SK-N-SH (cell line): ENCODE measurements around the gene CYBRD1. TPM values are rescaled to one million over a fixed set of nuclear protein-coding genes. Genes with fewer than 3 reads are reported as not detected.

Experiments
- CTCF ChIA-PET: fragments of 300-600, 350-600 bp; formaldehyde crosslinking; extraction: SDS; loops from one replicate; lab custom pipeline; 2021; lab: Yijun Ruan, JAX
- POLR2A ChIA-PET: fragments of 350-600 bp; sonication (Branson Sonifier 250); formaldehyde crosslinking; extraction: SDS; loops from one replicate; lab custom pipeline; 2020; ENCODE audit warnings: antibody characterized with exemption, inconsistent platforms; lab: Yijun Ruan, JAX
- DNase-seq: peaks from one replicate; pipeline ENCODE4 v3.0.0; 2012
- H2AFZ ChIP-seq: fragments of 200-600 bp; sonication (generic); 2 replicates; pipeline ENCODE4 v1.8.1; 2016; ENCODE audit warnings: antibody characterized with exemption, mild to moderate bottlenecking, low read depth
- H3F3A ChIP-seq: fragments of 200-600 bp; sonication (generic); replicated peaks from 2 replicates; pipeline ENCODE3; 2016; ENCODE audit warnings: antibody characterized with exemption, mild to moderate bottlenecking; ENCODE audit not compliant: insufficient read depth
- H3K27ac ChIP-seq, 2 experiments: fragments of 200-500 bp in 1 of 2; fragments of 200-600 bp in 1 of 2; sonication (Bioruptor generic) in 1 of 2; sonication (generic), shearing (Covaris generic) in 1 of 2; 2 replicates each; pipeline versions ENCODE4 v1.5.1 to v1.6.1; 2014 to 2016; ENCODE audit warnings: low read depth in 2 of 2, inconsistent platforms in 1 of 2, low read length in 1 of 2, mild to moderate bottlenecking in 1 of 2, mixed read lengths in 1 of 2
- H3K27me3 ChIP-seq: fragments of 200-600 bp; sonication (generic), shearing (Covaris generic); 2 replicates; pipeline ENCODE4 v1.6.1; 2016; ENCODE audit warnings: mixed run types; ENCODE audit not compliant: insufficient read depth
- H3K36me3 ChIP-seq, 2 experiments: fragments of 200-500 bp in 1 of 2; fragments of 200-600 bp in 1 of 2; sonication (Bioruptor generic) in 1 of 2; sonication (generic) in 1 of 2; replicated peaks in 1 of 2; 2 replicates each; pipeline versions ENCODE3 to v1.5.1; 2014 to 2016; ENCODE audit warnings: low read length in 1 of 2, mild to moderate bottlenecking in 1 of 2; ENCODE audit not compliant: insufficient read depth in 2 of 2, control insufficient read depth in 1 of 2
- H3K4me1 ChIP-seq, 2 experiments: fragments of 200-500 bp in 1 of 2; fragments of 200-600 bp in 1 of 2; sonication (Bioruptor generic) in 1 of 2; sonication (generic), shearing (Covaris generic) in 1 of 2; 2 replicates each; pipeline versions ENCODE4 v1.5.1 to v1.6.1; 2014 to 2016; ENCODE audit warnings: low read depth in 1 of 2, low read length in 1 of 2, mixed run types in 1 of 2; ENCODE audit not compliant: insufficient read depth in 2 of 2, control insufficient read depth in 1 of 2
- H3K4me2 ChIP-seq: fragments of 200-600 bp; sonication (generic), shearing (Covaris generic); 2 replicates; pipeline ENCODE4 v1.6.1; 2017; ENCODE audit warnings: mixed run types
- H3K4me3 ChIP-seq, 2 experiments: fragments of 200-500 bp in 1 of 2; fragments of 200-600 bp in 1 of 2; sonication (Bioruptor generic) in 1 of 2; sonication (generic), shearing (Covaris generic) in 1 of 2; 2 replicates each; pipeline versions ENCODE4 v1.5.1 to v1.8.1; 2014 to 2016; ENCODE audit warnings: low read depth in 2 of 2, inconsistent platforms in 1 of 2, low read length in 1 of 2, mild to moderate bottlenecking in 1 of 2, mixed read lengths in 1 of 2, moderate library complexity in 1 of 2
- H3K79me2 ChIP-seq: fragments of 200-600 bp; sonication (generic); 2 replicates; pipeline ENCODE4 v1.8.1; 2017; ENCODE audit warnings: mild to moderate bottlenecking; ENCODE audit not compliant: insufficient read depth
- H3K9ac ChIP-seq: fragments of 200-600 bp; sonication (generic); 2 replicates; pipeline ENCODE4 v1.6.1; 2017; ENCODE audit warnings: mixed run types
- H3K9me2 ChIP-seq: fragments of 200-600 bp; sonication (generic); 2 replicates; pipeline ENCODE4 v1.6.1; 2017; ENCODE audit warnings: mixed run types
- H3K9me3 ChIP-seq: fragments of 200-600 bp; sonication (generic); 2 replicates; pipeline ENCODE4 v1.6.1; 2017; ENCODE audit warnings: mixed run types, mild to moderate bottlenecking, moderate library complexity
- H4K20me1 ChIP-seq: fragments of 200-600 bp; sonication (generic); 2 replicates; pipeline ENCODE4 v1.6.1; 2017; ENCODE audit warnings: mild to moderate bottlenecking, mixed run types; ENCODE audit not compliant: insufficient read depth
- CHD2 ChIP-seq: fragments of 150-350 bp; IDR thresholded peaks from 2 replicates; pipeline ENCODE4 v1.6.1; 2018; ENCODE audit warnings: low read length; ENCODE audit not compliant: partially characterized antibody
- ELF1 ChIP-seq: IDR thresholded peaks from 2 replicates; pipeline ENCODE4 v1.4.0; 2012
- EZH2phosphoT487 ChIP-seq: fragments of 200-600 bp; sonication (generic); IDR thresholded peaks from 2 replicates; pipeline ENCODE4 v1.6.1; 2017; ENCODE audit warnings: low read depth, mixed run types, mild to moderate bottlenecking, antibody characterized with exemption, moderate library complexity, borderline replicate concordance
- FOSL2 ChIP-seq: IDR thresholded peaks from 2 replicates; pipeline ENCODE4 v1.4.0; 2012; ENCODE audit warnings: low read depth, mild to moderate bottlenecking, moderate library complexity, borderline replicate concordance
- FOXJ3 ChIP-seq: sonication (generic); formaldehyde crosslinking; IDR thresholded peaks from 2 replicates; pipeline ENCODE4 v1.5.1; 2020; ENCODE audit warnings: mild to moderate bottlenecking, missing genetic modification reagents
- GABPA ChIP-seq: IDR thresholded peaks from 2 replicates; pipeline ENCODE4 v1.4.0; 2012; ENCODE audit warnings: low read depth, mild to moderate bottlenecking
- GATA2 ChIP-seq: sonication (generic); formaldehyde crosslinking; IDR thresholded peaks from 2 replicates; pipeline ENCODE4 v1.5.0; 2020; ENCODE audit warnings: mild to moderate bottlenecking, missing genetic modification reagents
- IRF3 ChIP-seq: fragments of 150-350 bp; IDR thresholded peaks from 2 replicates; pipeline ENCODE4 v1.6.1; 2016; ENCODE audit warnings: mild to moderate bottlenecking, low read depth, low read length
- JUND ChIP-seq: IDR thresholded peaks from 2 replicates; pipeline ENCODE4 v1.4.0; 2012
- MAX ChIP-seq: IDR thresholded peaks from 2 replicates; pipeline ENCODE4 v1.4.0; 2012; ENCODE audit warnings: low read depth
- MEF2A ChIP-seq: IDR thresholded peaks from 2 replicates; pipeline ENCODE4 v1.4.0; 2012; ENCODE audit warnings: low read depth, borderline replicate concordance
- NFIC ChIP-seq: IDR thresholded peaks from 2 replicates; pipeline ENCODE4 v1.4.0; 2012; ENCODE audit warnings: borderline replicate concordance
- NRF1 ChIP-seq: IDR thresholded peaks from 2 replicates; pipeline ENCODE4 v1.6.1; 2012; ENCODE audit warnings: low read depth, mild to moderate bottlenecking, low read length
- POLR2AphosphoS5 ChIP-seq: IDR thresholded peaks from 2 replicates; pipeline ENCODE4 v1.6.1; 2012; ENCODE audit warnings: low read depth, low read length
- RCOR1 ChIP-seq: fragments of 150-350 bp; IDR thresholded peaks from 2 replicates; pipeline ENCODE4 v1.6.1; 2017; ENCODE audit warnings: antibody characterized with exemption, low read length
- RFX5 ChIP-seq: IDR thresholded peaks from 2 replicates; pipeline ENCODE4 v1.6.1; 2012; ENCODE audit warnings: mild to moderate bottlenecking, improper control_type of control experiment, low read length
- RXRA ChIP-seq: IDR thresholded peaks from 2 replicates; pipeline ENCODE4 v1.4.0; 2012; ENCODE audit warnings: low read depth, mild to moderate bottlenecking, borderline replicate concordance
- TAF1 ChIP-seq: IDR thresholded peaks from 2 replicates; pipeline ENCODE4 v1.6.1; 2012; ENCODE audit warnings: low read depth, mild to moderate bottlenecking, low read length, moderate library complexity, borderline replicate concordance
- TCF12 ChIP-seq: IDR thresholded peaks from 2 replicates; pipeline ENCODE4 v1.4.0; 2012
- TEAD4 ChIP-seq: IDR thresholded peaks from 2 replicates; pipeline ENCODE4 v1.4.0; 2012; ENCODE audit warnings: mild to moderate bottlenecking, borderline replicate concordance; ENCODE audit not compliant: insufficient read depth
- USF2 ChIP-seq: fragments of 150-350 bp; IDR thresholded peaks from 2 replicates; pipeline ENCODE4 v1.6.1; 2017; ENCODE audit warnings: antibody characterized with exemption, low read length, low read depth, borderline replicate concordance
- YY1 ChIP-seq: IDR thresholded peaks from 2 replicates; pipeline ENCODE4 v1.4.0; 2012; ENCODE audit warnings: low read depth, mild to moderate bottlenecking
- WGBS: methylation state at CpG from one replicate; pipeline ENCODE4 v1.1.6; 2017; ENCODE audit warnings: low lambda C conversion rate; 5-methylcytosine and 5-hydroxymethylcytosine counted together
- polyA plus RNA-seq, 3 experiments: library from polyadenylated mRNA; depleted of rRNA; stranded (reverse); fragments of >200 nt; gene quantifications; 2 replicates each; pipeline ENCODE4 v1.2.3, GENCODE V29; 2012

Gene CYBRD1
- polyA plus RNA-seq, 1 of the 3 experiments (the other 2 are of a cell fraction): 21.1 TPM

GRCh38 chr2:171553236-171553635 lies 31.0 kb downstream of the CYBRD1 start:
- no peaks in the 10 kb centered on the region for H4K20me1 ChIP-seq
- H3K4me1 ChIP-seq: peaks cover 0 to 11% of the 10 kb centered on the region in 2 experiments; a peak in 2 of 4 replicates
- CTCF ChIA-PET: interaction anchor here (1.1 to 1.5 kb wide), 2 partner anchors 20 to 701 kb away, joined by 3 read pairs; no protein-coding TSS in a partner anchor
- no peak overlapping the region for H3K4me2 ChIP-seq
- no peak for DNase-seq
- H3K27me3 ChIP-seq: no peaks in the 10 kb centered on the region
- H3K79me2 ChIP-seq: no peaks in the 10 kb centered on the region; the same call in 1 of the 2 replicates
- H3K9ac ChIP-seq: no peak overlapping the region; the same call in 1 of the 2 replicates
- POLR2A ChIA-PET: no interaction called here
- WGBS: 96% methylated on average over 2 of the region's 2 CpGs
- H2AFZ ChIP-seq: no peak overlapping the region
- H3F3A ChIP-seq: peaks cover 5% of the 10 kb centered on the region
- no peaks in the 10 kb centered on the region for H3K9me3 ChIP-seq
- H3K27ac ChIP-seq: peak overlapping the region in 1 of 2 experiments; percentile 60; a peak in 2 of 4 replicates
- peak overlapping the region in 1 of 2 experiments; percentile 38; a peak in 1 of 4 replicates for H3K4me3 ChIP-seq
- H3K9me2 ChIP-seq: no peaks in the 10 kb centered on the region
- TF ChIP-seq RXRA (no peak), GATA2 (CRISPR knock-in tag) (no peak), TCF12 (no peak), ELF1 (no peak), NRF1 (no peak), FOSL2 (no peak), MEF2A (no peak), FOXJ3 (CRISPR knock-in tag) (no peak), GABPA (no peak), EZH2phosphoT487 (no peak), TAF1 (no peak), TEAD4 (no peak), NFIC (no peak), JUND (no peak), RFX5 (no peak), RCOR1 (no peak), IRF3 (no peak), MAX (no peak), YY1 (no peak)
- peaks cover 0 to 27% of the 10 kb centered on the region in 2 experiments for H3K36me3 ChIP-seq

- no peaks in the 10 kb centered on the region for H4K20me1 ChIP-seq
- peak overlapping the region; percentile 55; the same call in 1 of the 2 replicates for H2AFZ ChIP-seq
- H3K4me3 ChIP-seq: peak overlapping the region; percentile 42 to 46; a peak in 3 of 4 replicates
- ChIA-PET POLR2A (no interaction called here), CTCF (no interaction called here)
- WGBS: 39% methylated on average over 8 of the region's 8 CpGs
- H3K27ac ChIP-seq: peak overlapping the region; percentile 34 to 60; a peak in 2 of 4 replicates
- H3K9me3 ChIP-seq: no peaks in the 10 kb centered on the region
- H3F3A ChIP-seq: peaks cover 5% of the 10 kb centered on the region
- H3K9me2 ChIP-seq: no peaks in the 10 kb centered on the region
- H3K79me2 ChIP-seq: no peaks in the 10 kb centered on the region; the same call in 1 of the 2 replicates
- peak; percentile 25 for DNase-seq
- peaks cover 0 to 27% of the 10 kb centered on the region in 2 experiments for H3K36me3 ChIP-seq
- peaks cover 0 to 11% of the 10 kb centered on the region in 2 experiments; a peak in 2 of 4 replicates for H3K4me1 ChIP-seq
- H3K9ac ChIP-seq: no peak overlapping the region; the same call in 1 of the 2 replicates
- TF ChIP-seq USF2 (no peak), MAX (no peak), CHD2 (no peak), YY1 (peak; percentile 55; the same call in 1 of the 2 replicates), RFX5 (0 out of 2 replicates have a peak, but pooled peaks have one; percentile 38), POLR2AphosphoS5 (peak; percentile 74), TAF1 (0 out of 2 replicates have a peak, but pooled peaks have one; percentile 62)
- H3K27me3 ChIP-seq: no peaks in the 10 kb centered on the region
- peak overlapping the region; percentile 30; the same call in 1 of the 2 replicates for H3K4me2 ChIP-seq
These were observed 31.6 kb downstream of the CYBRD1 start for GRCh38 chr2:171553858-171554257.
